H1 (cell line): ENCODE measurements around the gene PNRC1. TPM values are rescaled to one million over a fixed set of nuclear protein-coding genes. Genes with fewer than 3 reads are reported as not detected.

ENCODE experiments used
- CTCF ChIA-PET: fragments of 300-600 bp; sonication (Branson Sonifier 250); formaldehyde crosslinking; loops from one replicate; lab custom pipeline; 2021; ENCODE audit not compliant: partially characterized antibody; lab: Charles Lee
- POLR2A ChIA-PET: fragments of 300-600 bp; sonication (Branson Sonifier 250); formaldehyde crosslinking; loops from one replicate; lab custom pipeline; 2021; ENCODE audit warnings: inconsistent platforms; ENCODE audit not compliant: partially characterized antibody; lab: Charles Lee
- DNase-seq, 2 experiments: peaks; one replicate each; pipeline versions ENCODE4 v3.0.0 to v3.0.0-alpha.2; 2010 to 2022; ENCODE audit warnings: low spot score in 2 of 2, low read depth in 1 of 2, mixed read lengths in 1 of 2
- FAIRE-seq: peaks from 2 replicates; lab custom pipeline; 2011; peaks lifted over from hg19 to GRCh38; lab: Jason Lieb, UNC
- H2AFZ ChIP-seq: 2 replicates; pipeline ENCODE4 v1.8.1; 2012; ENCODE audit warnings: low read length, inconsistent platforms
- H2AK5ac ChIP-seq: 2 replicates; pipeline ENCODE4 v1.6.1; 2013; ENCODE audit warnings: low read depth, low read length
- H2BK120ac ChIP-seq: replicated peaks from 2 replicates; pipeline ENCODE3; 2013; ENCODE audit warnings: low read depth, low read length, inconsistent platforms
- H2BK12ac ChIP-seq: 2 replicates; pipeline ENCODE4 v1.6.1; 2013; ENCODE audit warnings: low read depth, low read length
- H2BK15ac ChIP-seq: 2 replicates; pipeline ENCODE4 v1.6.1; 2013; ENCODE audit warnings: low read length
- H2BK20ac ChIP-seq: 2 replicates; pipeline ENCODE4 v1.6.1; 2013; ENCODE audit warnings: low read length
- H2BK5ac ChIP-seq: 2 replicates; pipeline ENCODE4 v1.6.1; 2013; ENCODE audit warnings: low read depth, low read length
- H3K14ac ChIP-seq: 2 replicates; pipeline ENCODE4 v1.6.1; 2013; ENCODE audit warnings: inconsistent platforms; ENCODE audit not compliant: insufficient read length
- H3K18ac ChIP-seq: 2 replicates; pipeline ENCODE4 v1.6.1; 2013; ENCODE audit warnings: low read length; ENCODE audit errors: extremely low read depth
- H3K23ac ChIP-seq: 2 replicates; pipeline ENCODE4 v1.6.1; 2013; ENCODE audit warnings: inconsistent platforms; ENCODE audit not compliant: insufficient read length
- H3K23me2 ChIP-seq: 2 replicates; pipeline ENCODE4 v1.6.1; 2013; ENCODE audit warnings: low read depth, low read length
- H3K27ac ChIP-seq: 2 replicates; pipeline ENCODE4 v1.6.1; 2011; ENCODE audit warnings: low read depth, low read length, inconsistent platforms
- H3K27me3 ChIP-seq, 4 experiments: replicated peaks in 1 of 4; 1 replicate in 1 of 4; 2 replicates in 3 of 4; pipeline versions ENCODE4 v1.6.1 to v1.8.1; 2011 to 2013; ENCODE audit warnings: low read length in 3 of 4, mild to moderate bottlenecking in 3 of 4, inconsistent platforms in 2 of 4, mixed read lengths in 2 of 4, moderate library complexity in 1 of 4; ENCODE audit not compliant: control insufficient read depth in 3 of 4, insufficient read depth in 3 of 4; ENCODE audit errors: extremely low read depth in 1 of 4
- H3K36me3 ChIP-seq, 4 experiments: 2 replicates each; pipeline versions ENCODE4 v1.6.1 to v1.8.1; 2011 to 2013; ENCODE audit warnings: mild to moderate bottlenecking in 4 of 4, low read length in 3 of 4, moderate library complexity in 2 of 4, control low read depth in 1 of 4, inconsistent platforms in 1 of 4; ENCODE audit not compliant: insufficient read depth in 4 of 4, control insufficient read depth in 2 of 4
- H3K4ac ChIP-seq: replicated peaks from 2 replicates; pipeline ENCODE3; 2013; ENCODE audit warnings: low read length, low read depth, mixed read lengths, inconsistent platforms; ENCODE audit not compliant: insufficient read length
- H3K4me1 ChIP-seq, 4 experiments: replicated peaks in 1 of 4; 1 replicate in 1 of 4; 2 replicates in 3 of 4; pipeline versions ENCODE4 v1.6.1 to v1.8.1; 2011 to 2013; ENCODE audit warnings: low read length in 3 of 4, inconsistent platforms in 2 of 4, mixed read lengths in 1 of 4; ENCODE audit not compliant: insufficient read depth in 4 of 4, control insufficient read depth in 3 of 4
- H3K4me2 ChIP-seq, 2 experiments: 2 replicates each; pipeline versions ENCODE4 v1.6.1 to v1.8.1; 2011 to 2013; ENCODE audit warnings: low read depth in 2 of 2, low read length in 2 of 2, control low read depth in 1 of 2, inconsistent platforms in 1 of 2, mild to moderate bottlenecking in 1 of 2; ENCODE audit not compliant: insufficient read depth in 1 of 2
- H3K4me3 ChIP-seq, 4 experiments: fragments of 200-600, 300-600 bp in 1 of 4; sonication (generic), shearing (Covaris generic), sonication (Bioruptor Twin) in 1 of 4; 2 replicates each; pipeline versions ENCODE4 v1.5.1 to v1.8.1; 2011 to 2016; ENCODE audit warnings: low read length in 4 of 4, low read depth in 3 of 4, control low read depth in 2 of 4, inconsistent platforms in 2 of 4, mild to moderate bottlenecking in 2 of 4, mixed read lengths in 1 of 4, moderate library complexity in 1 of 4; ENCODE audit not compliant: insufficient read depth in 2 of 4; ENCODE audit errors: extremely low read depth in 1 of 4
- H3K56ac ChIP-seq: replicated peaks from 2 replicates; pipeline ENCODE3; 2013; ENCODE audit warnings: low read depth, mild to moderate bottlenecking, mixed read lengths, low read length, inconsistent platforms; ENCODE audit not compliant: insufficient read length
- H3K79me1 ChIP-seq: 2 replicates; pipeline ENCODE4 v1.6.1; 2013; ENCODE audit warnings: low read depth, low read length, control low read depth
- H3K79me2 ChIP-seq, 2 experiments: 2 replicates each; pipeline versions ENCODE4 v1.6.1 to v1.8.1; 2012 to 2013; ENCODE audit warnings: low read length in 2 of 2, mild to moderate bottlenecking in 2 of 2, inconsistent platforms in 1 of 2; ENCODE audit not compliant: insufficient read depth in 2 of 2, control insufficient read depth in 1 of 2
- H3K9ac ChIP-seq, 4 experiments: replicated peaks in 1 of 4; 1 replicate in 1 of 4; 2 replicates in 3 of 4; pipeline versions ENCODE4 v1.6.1 to v1.8.1; 2011 to 2013; ENCODE audit warnings: low read depth in 3 of 4, low read length in 3 of 4, control low read depth in 2 of 4, mild to moderate bottlenecking in 2 of 4, moderate library complexity in 2 of 4, inconsistent platforms in 1 of 4; ENCODE audit errors: extremely low read depth in 1 of 4
- H3K9me3 ChIP-seq, 2 experiments: 2 replicates each; pipeline versions ENCODE4 v1.6.1 to v1.8.1; 2012 to 2013; ENCODE audit warnings: mild to moderate bottlenecking in 2 of 2, moderate library complexity in 2 of 2, control low read depth in 1 of 2, inconsistent platforms in 1 of 2, low read depth in 1 of 2, low read length in 1 of 2, mixed read lengths in 1 of 2; ENCODE audit not compliant: insufficient read depth in 2 of 2
- H4K20me1 ChIP-seq, 2 experiments: replicated peaks in 1 of 2; 2 replicates each; pipeline versions ENCODE3 to v1.8.1; 2011 to 2013; ENCODE audit warnings: inconsistent platforms in 2 of 2, low read length in 2 of 2, mild to moderate bottlenecking in 1 of 2; ENCODE audit not compliant: insufficient read depth in 2 of 2, control insufficient read depth in 1 of 2
- H4K5ac ChIP-seq: 2 replicates; pipeline ENCODE4 v1.6.1; 2013; ENCODE audit warnings: low read length, low read depth, mixed read lengths, inconsistent platforms; ENCODE audit not compliant: insufficient read length
- H4K8ac ChIP-seq: 2 replicates; pipeline ENCODE4 v1.8.0; 2013; ENCODE audit warnings: mild to moderate bottlenecking, moderate library complexity, low read length, inconsistent platforms; ENCODE audit not compliant: insufficient read depth; ENCODE audit errors: extremely low read depth
- H4K91ac ChIP-seq: replicated peaks from 2 replicates; pipeline ENCODE3; 2013; ENCODE audit warnings: low read length, mixed read lengths, inconsistent platforms; ENCODE audit not compliant: insufficient read length
- BACH1 ChIP-seq: IDR thresholded peaks from 2 replicates; pipeline ENCODE4 v1.6.1; 2012; ENCODE audit warnings: low read length, improper control_type of control experiment
- BRCA1 ChIP-seq: IDR thresholded peaks from 2 replicates; pipeline ENCODE4 v1.6.1; 2012; ENCODE audit warnings: low read depth, low read length, improper control_type of control experiment
- E2F6 ChIP-seq: IDR thresholded peaks from 2 replicates; pipeline ENCODE4 v1.6.1; 2012; ENCODE audit warnings: inconsistent platforms
- HDAC2 ChIP-seq, 2 experiments: fragments of 300-600 bp in 1 of 2; sonication (generic) in 1 of 2; IDR thresholded peaks; 2 replicates each; pipeline ENCODE4 v1.6.1; 2011 to 2012; ENCODE audit warnings: low read depth in 2 of 2, low read length in 2 of 2, mild to moderate bottlenecking in 2 of 2, moderate library complexity in 2 of 2, borderline replicate concordance in 1 of 2, inconsistent platforms in 1 of 2
- MAX ChIP-seq: IDR thresholded peaks from 2 replicates; pipeline ENCODE4 v1.6.1; 2012; ENCODE audit warnings: inconsistent platforms
- SUZ12 ChIP-seq: fragments of 200-600 bp; sonication (generic); IDR thresholded peaks from 2 replicates; pipeline ENCODE4 v1.6.1; 2012; ENCODE audit warnings: mild to moderate bottlenecking, inconsistent platforms, low read length, moderate library complexity, mixed read lengths
- TCF12 ChIP-seq: IDR thresholded peaks from 2 replicates; pipeline ENCODE4 v1.6.1; 2011; ENCODE audit warnings: low read depth, mild to moderate bottlenecking, low read length
- USF2 ChIP-seq: IDR thresholded peaks from 2 replicates; pipeline ENCODE4 v1.6.1; 2011; ENCODE audit warnings: low read length, improper control_type of control experiment
- WGBS, 2 experiments: shearing (Covaris generic) in 1 of 2; methylation state at CpG; one replicate each; pipeline versions ENCODE4 v1.1.6 to v1.1.7; 2013 to 2015; ENCODE audit warnings: low lambda C conversion rate in 2 of 2, mixed read lengths in 2 of 2, inconsistent platforms in 1 of 2, low coverage in 1 of 2, missing lambda C conversion rate in 1 of 2; ENCODE audit not compliant: insufficient replicate concordance in 2 of 2, insufficient coverage in 1 of 2, insufficient read length in 1 of 2; ENCODE audit errors: extremely low coverage in 1 of 2, missing lambda C conversion rate in 1 of 2; 5-methylcytosine and 5-hydroxymethylcytosine counted together
- polyA plus RNA-seq, 7 experiments: library from polyadenylated mRNA; depleted of rRNA in 3 of 7; stranded (reverse) in 5 of 7; unstranded in 2 of 7; fragments of >200 nt in 5 of 7; fragments of 200-250 nt in 2 of 7; gene quantifications; 1 replicate in 5 of 7; 2 replicates in 1 of 7; 4 replicates in 1 of 7; pipeline versions ENCODE4 v1.2.1 to v1.2.3, GENCODE V29; 2011 to 2013; ENCODE audit warnings: missing spikeins in 2 of 7, mixed read lengths in 2 of 7
- total RNA-seq: library from RNA; stranded (reverse); fragmentation: NEBNext Ultra II Directional; extraction: Animal tissue kit (Norgen Biotek cat#: 25700); gene quantifications from 2 replicates; pipeline ENCODE4 v1.2.1, GENCODE V29; 2021

The PNRC1 gene
- total and polyA plus RNA-seq, 2 of the 8 experiments (the other 6 are each of a cell fraction or from before 2014, with no cell fraction given): 6.3 to 48.5 TPM

- peaks cover 0 to 5% (median 2%) of the 10 kb centered on the region in 4 experiments; a peak in 4 of 7 replicates for H3K27me3 ChIP-seq
These were observed 32.1 kb upstream of the PNRC1 start for GRCh38 chr6:89048288-89048923.

More at GRCh38 chr6:89048288-89048923, 32.1 kb upstream of the PNRC1 start:
- Histone ChIP-seq H4K91ac (no peak overlapping the region), H3K27ac (no peak overlapping the region), H3K14ac (no peak overlapping the region), H3K23me2 (no peaks in the 10 kb centered on the region), H2BK15ac (no peak overlapping the region), H3K36me3 (no peaks in the 10 kb centered on the region), H2BK20ac (no peak overlapping the region), H2BK120ac (no peak overlapping the region), H2AFZ (no peak overlapping the region), H3K4me3 (no peak overlapping the region), H4K5ac (no peak overlapping the region), H3K4ac (no peak overlapping the region), H3K9ac (no peak overlapping the region), H3K79me1 (no peaks in the 10 kb centered on the region), H2BK5ac (no peak overlapping the region), H3K18ac (no peak overlapping the region), H3K4me2 (no peak overlapping the region), H3K79me2 (no peaks in the 10 kb centered on the region), H3K9me3 (no peaks in the 10 kb centered on the region), H4K8ac (no peak overlapping the region), H3K4me1 (peaks cover 0 to 10% (median 0%) of the 10 kb centered on the region in 4 experiments; a peak in 1 of 7 replicates), H2BK12ac (no peak overlapping the region), H4K20me1 (no peaks in the 10 kb centered on the region), H3K56ac (no peak overlapping the region), H2AK5ac (no peak overlapping the region), H3K23ac (no peak overlapping the region)
- DNase-seq (no peak), FAIRE-seq (no peak)
- TF ChIP-seq MAX (peak; percentile 70), E2F6 (peak; percentile 49; the same call in 1 of the 2 replicates), SUZ12 (no peak), BACH1 (0 out of 2 replicates have a peak, but pooled peaks have one; percentile 33), TCF12 (no peak), BRCA1 (no peak), HDAC2 (IDR thresholded peaks at IDR 0.05; ENCODE audit: borderline replicate concordance in 1 of 2, low read depth in 2 of 2, low read length in 2 of 2) (0 out of 4 replicates have a peak, but pooled peaks of 1 of the 2 experiments have one; percentile 19), USF2 (no peak)
- ChIA-PET CTCF (interaction anchor here (0.9 to 1.9 kb wide), 3 partner anchors 47 to 134 kb away, joined by 3 to 6 read pairs (median 4); no protein-coding TSS in a partner anchor), POLR2A (no interaction called here)
- 77% methylated on average over 3 of the region's 3 CpGs; no CpG with 5 or more reads in 1 of the 2 experiments for WGBS, 2 experiments
